SK-N-SH treated with all-trans-retinoic acid at 6 μM for 48 hours (cell line): ENCODE data around the gene FAM3B.

Source experiments
- ARNTL ChIP-seq: fragments of 450-650 bp; formaldehyde crosslinking; IDR thresholded peaks from 2 replicates; pipeline ENCODE4 v1.5.0; 2020; ENCODE audit warnings: low read depth, mild to moderate bottlenecking, moderate library complexity, borderline replicate concordance
- ESRRG ChIP-seq: fragments of 250-450 bp; sonication (Bioruptor Pico); IDR thresholded peaks from 2 replicates; pipeline ENCODE4 v1.6.1; 2021; ENCODE audit warnings: mild to moderate bottlenecking
- ISL1 ChIP-seq: fragments of 250-450 bp; sonication (Bioruptor Pico); IDR thresholded peaks from 2 replicates; pipeline ENCODE4 v2.1.2; 2022; ENCODE audit warnings: mild to moderate bottlenecking, moderate library complexity
- OSR1 ChIP-seq: fragments of 250-450 bp; sonication (Bioruptor Pico); IDR thresholded peaks from 2 replicates; pipeline ENCODE4 v1.8.0; 2022; ENCODE audit warnings: moderate library complexity, mild to moderate bottlenecking, inconsistent platforms
- TCF4 ChIP-seq: fragments of 250-450 bp; sonication (Bioruptor Pico); IDR thresholded peaks from 2 replicates; pipeline ENCODE4 v1.8.0; 2021; ENCODE audit warnings: mild to moderate bottlenecking, moderate library complexity, borderline replicate concordance
- TOX ChIP-seq: fragments of 250-450 bp; sonication (Bioruptor Pico); IDR thresholded peaks from 2 replicates; pipeline ENCODE4 v1.8.0; 2021; ENCODE audit warnings: mild to moderate bottlenecking, moderate library complexity, borderline replicate concordance
- ZC3H10 ChIP-seq: fragments of 250-450 bp; sonication (Bioruptor Pico); IDR thresholded peaks from 2 replicates; pipeline ENCODE4 v1.5.1; 2021; ENCODE audit warnings: mild to moderate bottlenecking, moderate library complexity
- ZFP3 ChIP-seq: fragments of 250-450 bp; sonication (Bioruptor Pico); IDR thresholded peaks from 2 replicates; pipeline ENCODE4 v1.5.0; 2020; ENCODE audit warnings: mild to moderate bottlenecking, moderate library complexity
- ZFP30 ChIP-seq: fragments of 450-650 bp; formaldehyde crosslinking; IDR thresholded peaks from 2 replicates; pipeline ENCODE4 v1.5.0; 2022; ENCODE audit warnings: mild to moderate bottlenecking, moderate library complexity
- TF ChIP-seq, protein P1 (sequence below): fragments of 250-450 bp; sonication (Bioruptor Pico); IDR thresholded peaks from 2 replicates; pipeline ENCODE4 v1.5.1; 2020; ENCODE audit warnings: low read depth, mild to moderate bottlenecking, moderate library complexity
- TF ChIP-seq, protein P2 (sequence below): fragments of 250-450 bp; sonication (Bioruptor Pico); IDR thresholded peaks from 2 replicates; pipeline ENCODE4 v1.8.0; 2020; ENCODE audit warnings: mild to moderate bottlenecking, moderate library complexity, borderline replicate concordance
- TF ChIP-seq, protein P3 (sequence below): fragments of 250-450 bp; sonication (Bioruptor Pico); IDR thresholded peaks from 2 replicates; pipeline ENCODE4 v1.8.0; 2021; ENCODE audit warnings: low read depth, mild to moderate bottlenecking, moderate library complexity, borderline replicate concordance

DNA sequence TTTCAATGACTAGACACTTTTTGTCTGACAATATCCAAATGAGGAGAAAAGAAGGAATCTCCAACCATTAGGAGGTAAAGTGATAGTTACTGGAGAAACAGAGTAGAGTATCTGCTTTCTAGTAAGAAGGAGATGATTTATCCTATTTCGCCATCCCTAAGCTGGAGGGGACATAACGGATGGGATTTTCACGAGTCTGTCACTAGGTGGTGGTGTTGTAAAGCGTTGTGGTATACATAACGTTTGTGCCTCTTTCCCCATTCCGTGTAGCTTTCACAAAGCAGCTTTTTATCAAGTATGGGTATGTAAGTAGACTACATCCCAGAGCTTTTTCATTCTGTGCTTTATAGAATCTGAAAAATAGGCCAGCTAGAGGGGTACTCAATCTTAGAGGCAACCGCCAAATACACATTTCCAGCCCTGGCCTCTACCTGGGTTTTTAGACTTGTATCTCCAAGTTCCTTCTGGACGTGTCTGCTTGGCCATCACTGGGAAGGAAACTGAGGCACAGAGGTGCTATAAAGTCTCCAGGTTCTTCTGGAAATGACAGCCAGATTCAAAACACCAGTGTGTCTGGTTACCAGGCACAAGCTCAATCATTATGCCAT, 33.3 kb upstream of the FAM3B start:
- no peak for TF ChIP-seq ARNTL (CRISPR knock-in tag)
- TF ChIP-seq TOX = no peak
- TF ChIP-seq, protein P1, sequence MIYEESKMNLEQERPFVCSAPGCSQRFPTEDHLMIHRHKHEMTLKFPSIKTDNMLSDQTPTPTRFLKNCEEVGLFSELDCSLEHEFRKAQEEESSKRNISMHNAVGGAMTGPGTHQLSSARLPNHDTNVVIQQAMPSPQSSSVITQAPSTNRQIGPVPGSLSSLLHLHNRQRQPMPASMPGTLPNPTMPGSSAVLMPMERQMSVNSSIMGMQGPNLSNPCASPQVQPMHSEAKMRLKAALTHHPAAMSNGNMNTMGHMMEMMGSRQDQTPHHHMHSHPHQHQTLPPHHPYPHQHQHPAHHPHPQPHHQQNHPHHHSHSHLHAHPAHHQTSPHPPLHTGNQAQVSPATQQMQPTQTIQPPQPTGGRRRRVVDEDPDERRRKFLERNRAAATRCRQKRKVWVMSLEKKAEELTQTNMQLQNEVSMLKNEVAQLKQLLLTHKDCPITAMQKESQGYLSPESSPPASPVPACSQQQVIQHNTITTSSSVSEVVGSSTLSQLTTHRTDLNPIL (CRISPR knock-in tag) = no peak
- TF ChIP-seq TCF4 (CRISPR knock-in tag) = no peak
- TF ChIP-seq, protein P2, sequence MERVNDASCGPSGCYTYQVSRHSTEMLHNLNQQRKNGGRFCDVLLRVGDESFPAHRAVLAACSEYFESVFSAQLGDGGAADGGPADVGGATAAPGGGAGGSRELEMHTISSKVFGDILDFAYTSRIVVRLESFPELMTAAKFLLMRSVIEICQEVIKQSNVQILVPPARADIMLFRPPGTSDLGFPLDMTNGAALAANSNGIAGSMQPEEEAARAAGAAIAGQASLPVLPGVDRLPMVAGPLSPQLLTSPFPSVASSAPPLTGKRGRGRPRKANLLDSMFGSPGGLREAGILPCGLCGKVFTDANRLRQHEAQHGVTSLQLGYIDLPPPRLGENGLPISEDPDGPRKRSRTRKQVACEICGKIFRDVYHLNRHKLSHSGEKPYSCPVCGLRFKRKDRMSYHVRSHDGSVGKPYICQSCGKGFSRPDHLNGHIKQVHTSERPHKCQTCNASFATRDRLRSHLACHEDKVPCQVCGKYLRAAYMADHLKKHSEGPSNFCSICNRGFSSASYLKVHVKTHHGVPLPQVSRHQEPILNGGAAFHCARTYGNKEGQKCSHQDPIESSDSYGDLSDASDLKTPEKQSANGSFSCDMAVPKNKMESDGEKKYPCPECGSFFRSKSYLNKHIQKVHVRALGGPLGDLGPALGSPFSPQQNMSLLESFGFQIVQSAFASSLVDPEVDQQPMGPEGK = no peak
- no peak for TF ChIP-seq ZFP30 (CRISPR knock-in tag)
- TF ChIP-seq, protein P3, sequence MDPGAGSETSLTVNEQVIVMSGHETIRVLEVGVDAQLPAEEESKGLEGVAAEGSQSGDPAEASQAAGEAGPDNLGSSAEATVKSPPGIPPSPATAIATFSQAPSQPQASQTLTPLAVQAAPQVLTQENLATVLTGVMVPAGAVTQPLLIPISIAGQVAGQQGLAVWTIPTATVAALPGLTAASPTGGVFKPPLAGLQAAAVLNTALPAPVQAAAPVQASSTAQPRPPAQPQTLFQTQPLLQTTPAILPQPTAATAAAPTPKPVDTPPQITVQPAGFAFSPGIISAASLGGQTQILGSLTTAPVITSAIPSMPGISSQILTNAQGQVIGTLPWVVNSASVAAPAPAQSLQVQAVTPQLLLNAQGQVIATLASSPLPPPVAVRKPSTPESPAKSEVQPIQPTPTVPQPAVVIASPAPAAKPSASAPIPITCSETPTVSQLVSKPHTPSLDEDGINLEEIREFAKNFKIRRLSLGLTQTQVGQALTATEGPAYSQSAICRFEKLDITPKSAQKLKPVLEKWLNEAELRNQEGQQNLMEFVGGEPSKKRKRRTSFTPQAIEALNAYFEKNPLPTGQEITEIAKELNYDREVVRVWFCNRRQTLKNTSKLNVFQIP (CRISPR knock-in tag) = no peak
- TF ChIP-seq ESRRG = no peak
- no peak for TF ChIP-seq ZFP3 (CRISPR knock-in tag)
- no peak for TF ChIP-seq ZC3H10 (CRISPR knock-in tag)
- no peak for TF ChIP-seq ISL1 (CRISPR knock-in tag)
- TF ChIP-seq OSR1 (CRISPR knock-in tag) = no peak
